Caki2 (cell line): ENCODE data around the gene NUP205. TPM values are rescaled to one million over a fixed set of nuclear protein-coding genes. Genes with fewer than 3 reads are reported as not detected.

Experiments used
- DNase-seq: peaks from one replicate; pipeline ENCODE4 v3.0.0-alpha.2; 2015; ENCODE audit warnings: low read depth
- in situ Hi-C: cut with HindIII; loops from 2 replicates; pipeline ENCODE4 v1.10.0; 2016; ENCODE audit warnings: low sequenced_read_pairs, low pct_unique_long_range_greater_than_20kb, mixed read lengths
- total RNA-seq: library from RNA; depleted of rRNA; stranded (reverse); fragments of >200 nt; shearing (Covaris generic); gene quantifications from 2 replicates; pipeline ENCODE4 v1.2.3, GENCODE V29; 2014; ENCODE audit warnings: low replicate concordance; rRNA removed

The NUP205 gene, protein sequence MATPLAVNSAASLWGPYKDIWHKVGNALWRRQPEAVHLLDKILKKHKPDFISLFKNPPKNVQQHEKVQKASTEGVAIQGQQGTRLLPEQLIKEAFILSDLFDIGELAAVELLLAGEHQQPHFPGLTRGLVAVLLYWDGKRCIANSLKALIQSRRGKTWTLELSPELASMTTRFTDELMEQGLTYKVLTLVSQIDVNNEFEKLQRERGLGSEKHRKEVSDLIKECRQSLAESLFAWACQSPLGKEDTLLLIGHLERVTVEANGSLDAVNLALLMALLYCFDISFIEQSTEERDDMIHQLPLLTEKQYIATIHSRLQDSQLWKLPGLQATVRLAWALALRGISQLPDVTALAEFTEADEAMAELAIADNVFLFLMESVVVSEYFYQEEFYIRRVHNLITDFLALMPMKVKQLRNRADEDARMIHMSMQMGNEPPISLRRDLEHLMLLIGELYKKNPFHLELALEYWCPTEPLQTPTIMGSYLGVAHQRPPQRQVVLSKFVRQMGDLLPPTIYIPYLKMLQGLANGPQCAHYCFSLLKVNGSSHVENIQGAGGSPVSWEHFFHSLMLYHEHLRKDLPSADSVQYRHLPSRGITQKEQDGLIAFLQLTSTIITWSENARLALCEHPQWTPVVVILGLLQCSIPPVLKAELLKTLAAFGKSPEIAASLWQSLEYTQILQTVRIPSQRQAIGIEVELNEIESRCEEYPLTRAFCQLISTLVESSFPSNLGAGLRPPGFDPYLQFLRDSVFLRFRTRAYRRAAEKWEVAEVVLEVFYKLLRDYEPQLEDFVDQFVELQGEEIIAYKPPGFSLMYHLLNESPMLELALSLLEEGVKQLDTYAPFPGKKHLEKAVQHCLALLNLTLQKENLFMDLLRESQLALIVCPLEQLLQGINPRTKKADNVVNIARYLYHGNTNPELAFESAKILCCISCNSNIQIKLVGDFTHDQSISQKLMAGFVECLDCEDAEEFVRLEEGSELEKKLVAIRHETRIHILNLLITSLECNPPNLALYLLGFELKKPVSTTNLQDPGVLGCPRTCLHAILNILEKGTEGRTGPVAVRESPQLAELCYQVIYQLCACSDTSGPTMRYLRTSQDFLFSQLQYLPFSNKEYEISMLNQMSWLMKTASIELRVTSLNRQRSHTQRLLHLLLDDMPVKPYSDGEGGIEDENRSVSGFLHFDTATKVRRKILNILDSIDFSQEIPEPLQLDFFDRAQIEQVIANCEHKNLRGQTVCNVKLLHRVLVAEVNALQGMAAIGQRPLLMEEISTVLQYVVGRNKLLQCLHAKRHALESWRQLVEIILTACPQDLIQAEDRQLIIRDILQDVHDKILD (N-terminal part only)
- 27.3 and 38.6 TPM in 2 replicates for total RNA-seq

DNA sequence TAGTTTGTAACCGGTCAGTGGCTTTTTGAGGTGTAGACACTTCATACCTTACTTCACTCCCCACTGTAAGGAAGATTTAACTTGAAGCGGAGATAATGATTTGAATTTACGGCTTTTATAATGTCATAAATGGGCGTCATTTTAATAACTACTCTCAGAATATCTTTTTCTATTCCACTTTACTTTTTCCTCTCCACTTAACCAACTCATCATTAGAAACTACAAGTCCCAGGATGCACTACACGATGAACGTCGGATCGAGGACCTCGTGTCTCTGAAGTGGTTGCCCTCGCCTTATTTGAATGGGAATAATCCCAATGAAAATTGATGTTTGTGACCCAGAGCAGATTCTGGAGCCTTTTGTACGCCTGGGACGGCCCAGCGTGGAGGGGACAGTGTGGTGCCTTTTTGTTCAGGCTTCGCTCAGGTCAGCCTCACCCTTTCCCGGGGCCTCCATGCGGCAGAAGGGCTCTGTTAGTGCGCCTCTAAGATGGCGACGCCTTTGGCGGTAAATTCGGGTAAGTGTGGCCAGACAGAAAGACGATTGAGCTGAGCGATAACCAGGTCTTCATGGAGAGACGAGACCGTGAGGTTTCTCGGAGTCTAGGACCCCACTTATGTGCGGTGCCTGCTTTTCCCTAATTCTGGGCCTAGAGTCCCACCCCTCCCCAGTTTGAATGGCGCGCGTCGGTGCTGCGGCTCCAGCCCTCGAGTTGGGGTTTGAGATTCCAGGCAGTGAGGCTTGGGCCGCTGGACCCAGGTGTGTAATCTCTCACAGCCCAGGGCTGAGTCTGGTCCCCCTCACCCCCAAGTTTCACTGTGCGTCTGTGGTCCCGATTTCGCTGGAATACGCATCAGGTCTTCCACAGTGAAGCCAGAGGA, at the start of gene NUP205:
Gene NUP205 (plus strand): TSS at position 463 of the 882 bp plus-strand sequence. CDS start 28 bp downstream, at position 491.
- in situ Hi-C loops: no loop called here
- DNase-seq: peak; percentile 92

DNA sequence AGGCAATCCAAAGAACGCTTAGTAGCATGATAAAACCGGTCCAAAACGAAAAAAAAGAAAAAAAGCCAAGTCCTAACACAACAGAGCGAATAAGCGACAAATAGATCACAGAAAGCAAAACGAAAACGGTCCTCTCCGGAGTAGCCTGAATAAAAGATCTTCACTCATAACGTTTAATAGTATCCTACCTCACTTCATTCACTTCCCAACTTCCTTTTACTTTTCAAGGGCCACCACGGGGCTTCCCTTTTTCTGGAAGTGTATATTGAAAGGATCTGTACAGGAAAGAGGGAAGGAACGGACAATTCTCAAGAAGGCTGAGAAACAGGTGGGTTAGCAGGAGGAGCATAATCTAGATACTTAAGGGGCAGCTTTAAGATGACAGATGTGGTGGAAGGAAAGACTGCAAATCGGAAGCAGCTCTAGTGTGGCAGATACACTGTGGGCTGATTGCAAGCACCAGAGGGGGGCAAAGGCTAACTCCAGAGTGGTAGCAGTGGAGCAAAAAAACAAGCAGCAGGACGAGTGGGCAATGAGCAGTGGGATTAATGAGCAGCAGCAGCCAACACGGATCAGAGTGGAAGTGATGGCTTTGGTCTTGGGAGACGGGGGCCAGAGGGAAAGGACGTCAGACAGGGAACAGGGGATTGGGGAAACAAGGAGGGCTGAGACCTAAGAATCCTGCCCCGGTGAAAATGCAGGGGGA, 48.7 kb upstream of the NUP205 start:
- in situ Hi-C loops: no loop called here
- DNase-seq: peak; percentile 33

DNA sequence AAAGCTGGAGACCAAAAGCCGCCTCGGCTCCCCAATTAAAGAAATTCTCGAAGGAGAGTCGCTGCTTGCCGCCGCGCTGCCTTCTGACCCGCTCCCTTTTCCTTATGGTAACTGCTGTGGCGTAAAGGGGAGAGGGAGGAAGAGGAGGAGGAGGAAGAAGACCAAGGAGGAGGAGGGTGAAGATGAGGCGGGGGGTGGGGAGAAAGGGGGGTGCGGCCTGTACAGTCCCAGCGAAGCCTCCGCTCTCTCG, 48.2 kb upstream of the NUP205 start:
- no peak for DNase-seq
- in situ Hi-C loops: no loop called here

DNA sequence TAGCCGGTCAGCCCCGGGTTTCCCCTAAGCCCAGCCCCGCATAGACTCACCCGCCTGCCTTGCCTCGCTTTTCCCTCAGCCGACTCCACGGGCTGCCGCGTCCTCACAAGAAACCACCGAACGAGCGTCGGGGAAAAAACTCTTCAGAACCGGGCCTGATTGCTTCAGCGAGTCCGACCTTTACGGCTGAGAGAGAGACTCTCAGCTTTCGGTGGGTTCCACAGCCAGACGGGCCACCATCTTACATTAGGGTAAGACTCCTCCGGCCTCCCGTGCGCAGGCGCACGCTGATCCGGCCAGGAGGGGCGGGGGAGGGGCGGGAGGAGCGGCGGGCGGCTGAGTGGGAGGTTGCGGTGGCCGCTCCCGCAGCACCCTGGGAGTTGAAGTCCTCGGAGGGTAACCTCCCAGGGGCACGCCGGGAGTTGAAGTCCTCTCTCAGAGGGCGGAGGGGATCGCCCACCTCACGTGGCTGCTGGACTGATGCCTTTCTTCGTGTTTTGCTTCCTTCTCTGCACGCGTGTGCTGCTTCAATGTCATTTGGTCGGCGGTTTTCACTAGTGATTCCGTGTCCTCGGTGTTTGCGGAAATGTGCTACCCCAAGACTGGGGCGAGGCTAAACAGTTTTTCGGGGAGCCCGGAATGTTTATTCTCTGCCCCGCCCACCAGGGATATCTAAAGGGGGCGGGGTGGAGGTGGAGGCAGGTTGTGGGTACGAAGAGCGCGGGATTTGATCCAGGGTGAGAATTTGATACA, 47.7 kb upstream of the NUP205 start, which contains the start of gene CNOT4:
Gene CNOT4 (minus strand): TSS at position 264 of the 753 bp plus-strand sequence. CDS start 71,771 bp downstream, outside the sequence.
- in situ Hi-C loops: no loop called here
- DNase-seq: peak; percentile 93

DNA sequence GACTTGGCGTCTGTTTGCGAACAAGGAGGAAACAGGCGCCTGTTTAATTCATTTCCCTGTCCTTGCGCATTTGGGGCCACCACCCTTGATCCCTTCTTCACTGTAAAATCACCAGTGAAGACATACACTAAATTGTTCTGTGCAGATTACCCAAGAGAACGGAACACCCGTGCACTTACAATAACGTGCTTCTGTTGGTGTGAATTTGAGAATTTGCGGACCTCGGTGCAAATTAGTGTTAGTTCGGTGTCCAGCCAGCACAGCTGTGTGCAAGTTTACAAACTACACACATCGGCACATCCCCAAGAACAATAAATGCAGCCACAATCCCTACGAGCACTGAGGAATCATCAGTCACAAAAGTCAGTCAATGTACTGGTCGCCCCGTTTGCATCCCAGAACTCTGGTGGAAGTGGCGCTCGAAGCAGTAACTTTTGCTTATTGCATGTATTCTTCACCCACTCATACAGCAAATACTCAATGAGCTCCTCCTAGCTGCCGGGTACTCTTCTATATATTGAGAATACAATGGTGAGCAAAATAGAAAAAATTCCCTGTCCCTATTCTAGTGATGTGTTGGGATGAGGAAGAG, 47.0 kb upstream of the NUP205 start:
- in situ Hi-C loops: no loop called here
- DNase-seq: no peak

DNA sequence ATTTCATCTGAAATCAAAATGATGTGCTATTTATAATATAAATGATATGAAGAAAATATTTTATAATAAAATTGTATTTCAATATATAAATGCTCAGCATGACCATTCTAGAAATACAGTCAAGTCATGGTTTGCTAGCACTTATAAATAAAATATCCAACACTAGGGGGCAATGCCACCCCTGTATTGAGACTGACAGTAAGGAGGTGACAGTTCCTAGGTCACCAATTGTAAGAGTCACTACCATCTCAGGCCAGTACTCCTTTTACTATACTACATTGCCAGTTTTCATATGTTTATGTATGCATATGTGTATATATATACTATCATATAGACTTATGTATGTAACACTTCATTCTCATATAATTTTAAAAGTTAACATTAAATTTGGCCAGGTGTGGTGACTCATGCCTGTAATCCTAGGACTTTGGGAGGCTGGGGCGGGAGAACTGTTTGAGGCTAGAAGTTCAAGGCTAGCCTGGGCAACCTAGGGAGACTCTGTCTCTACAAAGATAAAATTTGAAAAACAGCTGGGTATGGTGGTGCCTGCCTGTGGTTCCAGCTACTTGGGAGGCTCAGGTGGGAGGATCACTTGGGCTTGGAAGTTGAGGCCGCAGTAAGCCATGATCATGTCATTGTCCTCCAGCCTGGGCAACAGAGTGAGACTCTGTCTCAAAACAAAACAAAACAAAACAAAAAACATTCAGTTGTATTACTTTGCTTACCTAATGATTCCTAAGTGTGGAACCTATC, 45.4 kb upstream of the NUP205 start:
- in situ Hi-C loops: no loop called here
- DNase-seq: peak; percentile 65

DNA sequence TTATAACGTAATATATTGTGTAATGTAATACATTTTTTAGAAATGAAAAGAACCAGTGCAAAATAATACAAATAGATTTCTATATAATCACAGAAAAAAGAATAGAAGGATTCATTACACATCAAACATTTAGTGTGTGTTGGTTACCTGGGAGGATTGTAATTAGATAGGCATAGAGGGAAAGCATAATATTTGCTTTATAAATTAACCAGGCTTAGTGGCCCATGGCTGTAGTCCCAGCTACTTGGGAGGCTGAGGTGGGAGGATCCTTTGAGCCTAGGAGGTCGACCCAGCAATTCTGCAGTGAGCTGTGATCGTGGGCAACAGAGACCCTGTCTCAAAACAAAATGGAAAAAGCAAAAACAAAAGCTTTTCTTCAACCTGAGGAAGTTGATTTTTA, 42.9 kb upstream of the NUP205 start:
- DNase-seq: no peak
- in situ Hi-C loops: no loop called here

DNA sequence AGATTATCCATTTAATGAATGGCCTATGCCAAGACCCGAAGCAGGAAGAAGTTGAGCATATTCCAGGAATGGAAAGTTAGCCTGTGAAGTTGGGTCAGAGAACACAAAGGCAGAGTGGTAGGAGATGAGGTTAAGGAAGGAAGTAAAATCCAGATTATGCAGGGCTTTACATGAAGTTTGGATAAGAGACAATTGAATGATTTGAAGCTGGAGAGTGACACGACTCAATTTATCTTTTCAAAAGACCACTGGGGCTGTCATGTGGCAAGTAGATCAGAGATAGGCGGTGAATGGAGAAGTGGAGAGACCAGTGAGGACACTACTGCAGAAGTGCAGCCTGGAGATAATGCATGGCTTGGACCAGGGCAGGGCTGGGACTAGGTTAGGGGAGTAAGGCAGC, 40.7 kb upstream of the NUP205 start:
- in situ Hi-C loops: no loop called here
- no peak for DNase-seq

DNA sequence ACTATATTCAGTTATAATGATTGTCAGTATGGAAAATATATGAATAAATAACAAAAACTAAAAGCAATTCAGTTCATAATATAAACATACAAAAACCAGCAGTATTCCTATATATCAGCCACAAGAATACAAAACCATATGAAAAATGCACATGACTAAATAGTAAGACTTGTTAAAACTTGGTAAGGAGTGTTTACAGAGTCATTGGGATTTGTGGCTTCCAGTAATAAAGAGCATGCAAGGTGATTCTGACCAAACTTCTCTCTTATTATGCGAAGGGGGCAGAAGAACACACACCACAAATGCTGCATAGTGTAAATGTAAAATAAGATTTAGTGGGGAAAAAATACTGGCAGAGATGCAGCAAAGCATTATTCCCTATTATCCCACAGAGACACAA, 39.0 kb upstream of the NUP205 start:
- in situ Hi-C loops: no loop called here
- DNase-seq: no peak

DNA sequence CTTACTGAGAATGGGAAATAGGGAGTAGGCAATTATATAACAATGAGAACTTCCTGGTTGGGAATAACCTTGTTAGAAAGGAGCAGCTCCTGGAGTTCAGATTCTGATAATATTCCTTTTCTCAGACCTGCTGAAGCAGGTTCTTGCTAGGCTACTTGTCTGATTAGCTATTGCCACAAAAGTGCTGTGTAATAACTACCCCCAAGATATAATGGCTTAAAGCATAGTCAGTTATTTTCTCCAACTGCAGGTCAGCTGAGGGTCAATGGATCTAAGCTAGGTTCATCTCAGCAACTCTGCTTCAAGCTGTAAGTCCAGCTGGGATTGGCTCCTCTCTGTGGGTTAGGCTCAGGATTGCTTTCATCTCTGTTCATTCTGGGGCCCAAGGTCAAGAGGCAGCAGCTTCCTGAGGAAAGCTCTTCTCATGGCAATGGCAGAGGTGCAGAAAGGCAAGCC, 38.5 kb upstream of the NUP205 start:
- in situ Hi-C loops: no loop called here
- DNase-seq: peak; percentile 45

DNA sequence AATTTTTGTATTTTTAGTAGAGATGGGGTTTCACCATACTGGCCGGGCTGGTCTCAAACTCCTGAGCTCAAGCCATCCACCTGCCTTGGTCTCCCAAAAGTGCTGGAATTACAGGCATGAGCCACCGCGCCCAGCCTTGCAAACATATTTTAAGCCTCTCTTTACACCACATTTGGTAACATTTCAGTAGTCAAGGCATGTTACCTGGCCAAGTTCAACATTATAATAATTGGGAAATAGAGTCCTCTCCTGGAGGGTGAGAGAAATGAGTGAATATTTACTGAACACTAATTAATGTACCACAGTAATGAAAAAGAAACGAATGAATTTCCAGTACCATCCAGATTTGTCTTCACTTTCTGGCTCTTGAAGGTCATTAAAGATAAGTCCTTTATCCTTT, 37.8 kb upstream of the NUP205 start:
- in situ Hi-C loops: no loop called here
- DNase-seq: no peak

DNA sequence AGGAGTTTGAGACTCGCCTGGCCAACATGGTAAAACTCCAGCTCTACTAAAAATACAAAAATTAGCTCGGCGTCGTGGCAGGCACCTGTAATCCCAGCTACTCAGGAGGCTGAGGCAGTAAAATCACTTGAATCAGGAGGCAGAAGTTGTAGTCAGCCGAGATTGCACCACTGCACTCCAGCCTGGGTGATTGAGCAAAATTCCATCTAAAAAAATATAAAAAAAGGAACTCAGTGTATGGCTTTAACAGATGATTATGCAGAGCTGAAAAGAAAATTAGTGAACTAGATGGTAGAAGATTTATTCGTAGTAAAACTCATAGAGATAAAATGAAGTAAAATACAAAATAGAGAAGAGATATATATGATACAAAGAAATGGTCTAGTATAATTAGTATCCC, 35.2 kb upstream of the NUP205 start:
- no peak for DNase-seq
- in situ Hi-C loops: no loop called here

DNA sequence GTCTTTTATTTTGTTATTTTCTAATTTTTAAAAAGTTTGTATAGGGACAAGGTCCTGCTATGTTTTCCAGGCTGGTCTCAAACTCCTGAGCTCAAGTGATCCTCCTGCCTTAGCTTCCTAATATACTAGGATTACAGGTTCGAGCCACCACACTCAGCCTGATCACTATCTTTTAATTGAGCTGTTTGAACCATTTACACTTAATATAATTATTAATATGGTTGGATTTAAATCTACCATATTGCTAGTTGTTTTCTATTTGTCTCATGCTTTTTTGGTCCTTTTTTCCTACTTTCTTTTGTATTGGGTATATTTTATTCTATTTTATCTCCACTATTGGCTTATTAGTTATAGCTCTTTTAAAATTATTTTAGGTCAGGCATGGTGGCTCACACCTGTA, 34.6 kb upstream of the NUP205 start:
- in situ Hi-C loops: no loop called here

DNA sequence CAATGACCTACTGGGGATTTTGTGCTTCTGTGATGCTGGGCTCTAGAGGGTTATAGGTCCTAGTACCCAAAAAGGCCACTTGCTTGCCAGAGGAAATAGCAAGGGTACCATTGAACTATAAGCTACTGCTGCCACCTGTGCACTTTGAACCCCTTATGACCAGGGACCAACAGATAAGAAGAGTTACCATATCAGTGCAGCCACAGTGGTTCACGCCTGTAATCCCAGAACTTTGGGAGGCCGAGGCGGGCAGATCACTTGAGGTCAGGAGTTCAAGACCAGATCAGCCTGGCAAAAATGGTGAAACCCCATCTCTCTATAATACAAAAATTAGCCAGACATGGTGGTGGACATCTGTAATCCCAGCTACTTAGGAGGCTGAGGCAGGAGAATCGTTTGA, 32.3 kb upstream of the NUP205 start:
- DNase-seq: no peak

More for the DNA sequence above, 34.6 kb upstream of the NUP205 start:
- no peak for DNase-seq

DNA sequence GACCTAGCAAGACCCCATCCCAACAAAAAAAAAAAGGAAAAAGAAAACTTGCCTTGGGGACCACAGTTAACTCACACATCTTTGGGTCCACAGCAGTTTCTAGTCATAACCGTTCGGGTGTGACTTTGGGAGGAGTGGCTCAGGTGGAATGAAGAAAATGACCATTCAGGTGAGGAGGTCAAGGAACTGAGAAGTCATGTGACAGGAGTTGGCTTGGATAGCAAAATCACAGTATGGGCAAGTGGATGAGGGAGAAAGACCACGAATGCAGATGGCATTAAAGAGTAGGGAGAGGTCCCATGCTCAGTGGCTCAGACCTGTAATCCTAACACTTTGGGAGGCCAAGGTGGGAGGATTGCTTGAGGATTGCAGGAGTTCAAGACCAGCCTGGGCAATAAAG, 30.7 kb upstream of the NUP205 start:
- in situ Hi-C loops: no loop called here
- no peak for DNase-seq

More for the DNA sequence above, 32.3 kb upstream of the NUP205 start:
- in situ Hi-C loops: no loop called here
